GM12801 (cell line): Measurements from ENCODE around the gene SETMAR.

Source experiments
- TF ChIP-seq, protein P1 (sequence below): IDR thresholded peaks from one replicate; pipeline ENCODE4 v1.5.1; 2011; ENCODE audit warnings: control low read depth; ENCODE audit not compliant: insufficient read length; ENCODE audit errors: extremely low read depth

SETMAR gene

GRCh38 chr3:4320096-4320911 is 17.1 kb downstream of the SETMAR start:
- TF ChIP-seq, protein P1, sequence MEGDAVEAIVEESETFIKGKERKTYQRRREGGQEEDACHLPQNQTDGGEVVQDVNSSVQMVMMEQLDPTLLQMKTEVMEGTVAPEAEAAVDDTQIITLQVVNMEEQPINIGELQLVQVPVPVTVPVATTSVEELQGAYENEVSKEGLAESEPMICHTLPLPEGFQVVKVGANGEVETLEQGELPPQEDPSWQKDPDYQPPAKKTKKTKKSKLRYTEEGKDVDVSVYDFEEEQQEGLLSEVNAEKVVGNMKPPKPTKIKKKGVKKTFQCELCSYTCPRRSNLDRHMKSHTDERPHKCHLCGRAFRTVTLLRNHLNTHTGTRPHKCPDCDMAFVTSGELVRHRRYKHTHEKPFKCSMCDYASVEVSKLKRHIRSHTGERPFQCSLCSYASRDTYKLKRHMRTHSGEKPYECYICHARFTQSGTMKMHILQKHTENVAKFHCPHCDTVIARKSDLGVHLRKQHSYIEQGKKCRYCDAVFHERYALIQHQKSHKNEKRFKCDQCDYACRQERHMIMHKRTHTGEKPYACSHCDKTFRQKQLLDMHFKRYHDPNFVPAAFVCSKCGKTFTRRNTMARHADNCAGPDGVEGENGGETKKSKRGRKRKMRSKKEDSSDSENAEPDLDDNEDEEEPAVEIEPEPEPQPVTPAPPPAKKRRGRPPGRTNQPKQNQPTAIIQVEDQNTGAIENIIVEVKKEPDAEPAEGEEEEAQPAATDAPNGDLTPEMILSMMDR: no peak

GRCh38 chr3:4321732-4322131 is 18.6 kb downstream of the SETMAR start:
- TF ChIP-seq, protein P1: no peak

DNA sequence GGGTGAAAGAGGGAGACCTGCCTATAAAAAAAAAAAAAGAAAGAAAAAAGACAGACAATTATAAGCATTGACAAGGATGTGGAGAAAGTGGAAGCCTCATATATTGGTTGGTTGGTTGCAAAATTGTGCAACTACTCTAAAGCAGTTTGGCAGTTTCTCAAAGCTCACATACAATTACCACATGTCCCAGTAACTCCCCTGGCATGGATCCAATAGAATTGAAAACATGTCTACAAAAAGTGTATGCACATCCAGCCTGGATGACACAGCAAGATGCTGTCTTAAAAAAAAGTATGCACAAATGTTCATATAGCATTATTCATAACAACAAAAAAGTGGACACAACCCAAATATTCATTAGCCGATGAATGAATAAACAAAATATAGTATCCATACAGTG is 19.5 kb downstream of the SETMAR start:
- TF ChIP-seq, protein P1: no peak

- TF ChIP-seq, protein P1: no peak
Observed at GRCh38 chr3:4323246-4324027, 20.3 kb downstream of the SETMAR start.

DNA sequence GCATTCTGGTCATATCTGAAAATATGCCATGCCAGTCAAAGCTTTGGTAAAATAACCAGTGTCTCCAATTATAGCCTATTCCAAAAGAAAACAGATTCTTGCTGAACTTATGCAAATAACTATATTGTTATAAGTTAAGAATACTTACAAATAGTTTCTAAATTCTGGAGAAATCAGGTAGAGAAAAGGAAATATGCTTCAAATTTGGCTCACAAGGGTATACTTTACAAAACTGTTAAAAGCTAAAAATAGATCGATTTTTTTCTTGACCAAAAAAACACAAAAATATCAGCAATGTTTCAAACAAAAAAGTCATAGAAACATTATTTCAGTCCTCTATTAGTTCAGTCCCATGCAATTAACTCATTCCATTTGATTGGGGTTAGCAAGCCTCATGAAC is 23.7 kb downstream of the SETMAR start:
- TF ChIP-seq, protein P1: no peak

DNA sequence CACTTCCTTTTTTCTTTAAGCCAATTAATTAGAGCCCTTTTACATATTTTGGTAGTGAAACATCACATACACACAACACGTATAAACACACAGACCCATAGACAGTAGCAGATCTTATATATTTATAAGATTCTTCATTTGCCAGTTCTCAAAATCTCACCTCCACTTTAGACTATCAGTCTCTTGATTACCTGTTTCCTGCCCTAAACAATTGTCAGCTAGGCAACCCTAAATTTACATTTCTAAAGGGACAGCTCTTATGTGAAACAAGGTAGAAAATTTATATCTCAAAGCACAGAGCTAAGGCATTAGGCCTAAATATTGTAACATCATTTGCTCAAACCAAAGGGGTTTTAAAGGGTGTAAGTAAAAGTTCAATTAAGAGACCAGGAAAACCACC is 28.9 kb downstream of the SETMAR start:
- TF ChIP-seq, protein P1: no peak

GRCh38 chr3:4332574-4332973 is 29.4 kb downstream of the SETMAR start:
- TF ChIP-seq, protein P1: no peak
